ENCODE data around the gene MCC. TPM values are rescaled to one million over a fixed set of nuclear protein-coding genes. Genes with fewer than 3 reads are reported as not detected.

Gene MCC
- total RNA-seq, 2 donors from 2014 or later, result 7.5 to 9.9 TPM

GRCh38 chr5:112979723-112980122 is 508.5 kb downstream of the MCC start:
- H3K27ac ChIP-seq, result no peak overlapping the region
- DNase-seq (no peak), ATAC-seq (no peak)
- peaks cover 17% of the 10 kb centered on the region for H3K4me1 ChIP-seq
- intact Hi-C loops (cut with DNase I), result no loop called here
- no peaks in the 10 kb centered on the region for H3K36me3 ChIP-seq (replicated peaks in 1 of 2; ENCODE audit: insufficient read depth in 1 of 2, low read depth in 2 of 2)
- H3K4me3 ChIP-seq, result no peak overlapping the region
- no peak for TF ChIP-seq CTCF (IDR thresholded peaks at IDR 0.05)
- no peak for TF ChIP-seq POLR2A (IDR thresholded peaks at IDR 0.05)
- no peaks in the 10 kb centered on the region for H3K27me3 ChIP-seq
- 58 to 75% methylated on average over 3 of the region's 3 CpGs for WGBS, 2 donors
- no peaks in the 10 kb centered on the region for H3K9me3 ChIP-seq

GRCh38 chr5:112978836-112979235 is 509.4 kb downstream of the MCC start:
- peaks cover 17% of the 10 kb centered on the region for H3K4me1 ChIP-seq
- no peaks in the 10 kb centered on the region for H3K27me3 ChIP-seq
- intact Hi-C loops (cut with DNase I), result no loop called here
- H3K36me3 ChIP-seq (replicated peaks in 1 of 2; ENCODE audit: insufficient read depth in 1 of 2, low read depth in 2 of 2), result no peaks in the 10 kb centered on the region
- no peak overlapping the region for H3K4me3 ChIP-seq
- no peak for DNase-seq
- no peak for ATAC-seq
- no peak overlapping the region for H3K27ac ChIP-seq
- 9 to 13% methylated on average over 2 of the region's 2 CpGs for WGBS, 2 donors
- no peak for TF ChIP-seq CTCF (IDR thresholded peaks at IDR 0.05)
- no peak for TF ChIP-seq POLR2A (IDR thresholded peaks at IDR 0.05)
- H3K9me3 ChIP-seq, result no peaks in the 10 kb centered on the region

GRCh38 chr5:112977440-112977861 is 510.8 kb downstream of the MCC start:
- 1% methylated on average over 16 of the region's 16 CpGs for WGBS, 2 donors
- no peak for TF ChIP-seq POLR2A (IDR thresholded peaks at IDR 0.05)
- TF ChIP-seq CTCF (IDR thresholded peaks at IDR 0.05), result no peak
- intact Hi-C loops (cut with DNase I), result no loop called here
- peaks cover 17% of the 10 kb centered on the region for H3K4me1 ChIP-seq
- peak overlapping the region; percentile 97 to 98 for H3K4me3 ChIP-seq
- no peak for DNase-seq
- no peaks in the 10 kb centered on the region for H3K27me3 ChIP-seq
- no peaks in the 10 kb centered on the region for H3K36me3 ChIP-seq (replicated peaks in 1 of 2; ENCODE audit: insufficient read depth in 1 of 2, low read depth in 2 of 2)
- H3K27ac ChIP-seq, result peak overlapping the region in 3 of 4 donors; percentile 65 to 91 (median 82)
- no peaks in the 10 kb centered on the region for H3K9me3 ChIP-seq
- no peak for ATAC-seq

- 0% methylated on average over 37 to 75 of the region's 75 CpGs for WGBS, 2 donors
- Histone ChIP-seq H3K36me3 (replicated peaks in 1 of 2; ENCODE audit: insufficient read depth in 1 of 2, low read depth in 2 of 2) (no peaks in the 10 kb centered on the region), H3K4me1 (peaks cover 17% of the 10 kb centered on the region), H3K27ac (peak within 1 kb of the TSS; percentile 46 to 91 (median 74)), H3K9me3 (no peaks in the 10 kb centered on the region), H3K27me3 (no peaks in the 10 kb centered on the region), H3K4me3 (peak within 1 kb of the TSS; percentile 97 to 98)
- DNase-seq, result peak; percentile 90 to 96 (median 92)
- TF ChIP-seq CTCF (IDR thresholded peaks at IDR 0.05) (no peak), POLR2A (IDR thresholded peaks at IDR 0.05) (peak; percentile 54 to 87 (median 85))
- intact Hi-C loops (cut with DNase I), result no loop called here
- peak; percentile 100 for ATAC-seq
Observed at GRCh38 chr5:112976432-112977309, 511.6 kb downstream of the MCC start, which contains the start of gene DCP2. DCP2 (plus strand) TSS chr5:112976798; CDS start chr5:112976934, 136 bp downstream.
